OCI-LY7 (cell line): ENCODE results near the gene ANKRD33B.

Experiments used
- EZH2phosphoT487 ChIP-seq: fragments of 200-600 bp; sonication (generic); IDR thresholded peaks from 2 replicates; pipeline ENCODE4 v1.6.1; 2018; ENCODE audit warnings: low read depth, borderline replicate concordance, mild to moderate bottlenecking, mixed run types, antibody characterized with exemption, low read length, moderate library complexity, mixed read lengths
- TF ChIP-seq, protein P1 (sequence below): fragments of 200-600 bp; sonication (generic); conservative IDR thresholded peaks from 2 replicates; pipeline ENCODE4 v1.5.1; 2014; ENCODE audit warnings: mild to moderate bottlenecking, antibody characterized with exemption, low read length, moderate library complexity, mixed read lengths

DNA sequence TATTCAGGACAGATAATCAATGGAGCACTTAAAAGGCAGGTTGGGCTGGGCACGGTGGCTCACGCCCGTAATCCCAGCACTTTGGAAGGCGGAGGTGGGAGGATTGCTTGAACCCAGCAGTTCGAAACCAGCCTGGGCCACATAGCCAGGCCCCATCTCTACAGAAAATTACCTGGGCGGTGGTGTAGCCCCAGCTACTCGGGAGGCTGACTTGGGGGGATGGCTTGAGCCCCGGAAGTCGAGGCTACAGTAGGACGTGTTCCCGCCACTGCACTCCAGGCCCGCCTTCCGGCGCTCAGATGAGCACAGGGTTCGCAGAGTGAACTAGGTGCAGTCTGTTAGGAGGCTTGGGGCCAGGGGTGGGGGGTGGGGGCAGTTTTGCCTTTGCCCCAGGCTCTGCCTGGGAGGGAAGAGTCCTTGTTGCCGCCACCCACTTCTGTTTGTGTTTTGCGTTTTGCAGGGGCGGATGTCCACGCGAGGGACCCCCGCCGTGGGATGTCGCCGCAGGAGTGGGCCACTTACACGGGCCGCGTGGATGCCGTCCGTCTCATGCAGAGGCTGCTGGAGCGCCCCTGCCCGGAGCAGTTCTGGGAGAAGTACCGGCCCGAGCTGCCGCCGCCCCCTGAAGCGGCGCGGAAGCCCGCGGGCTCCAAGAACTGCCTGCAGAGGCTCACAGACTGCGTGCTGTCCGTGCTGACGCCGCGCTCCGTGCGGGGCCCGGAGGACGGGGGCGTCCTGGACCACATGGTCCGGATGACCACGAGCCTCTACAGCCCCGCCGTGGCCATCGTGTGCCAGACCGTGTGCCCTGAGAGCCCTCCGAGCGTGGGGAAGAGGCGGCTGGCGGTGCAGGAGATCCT is 85.2 kb downstream of the ANKRD33B start:
- TF ChIP-seq, protein P1, sequence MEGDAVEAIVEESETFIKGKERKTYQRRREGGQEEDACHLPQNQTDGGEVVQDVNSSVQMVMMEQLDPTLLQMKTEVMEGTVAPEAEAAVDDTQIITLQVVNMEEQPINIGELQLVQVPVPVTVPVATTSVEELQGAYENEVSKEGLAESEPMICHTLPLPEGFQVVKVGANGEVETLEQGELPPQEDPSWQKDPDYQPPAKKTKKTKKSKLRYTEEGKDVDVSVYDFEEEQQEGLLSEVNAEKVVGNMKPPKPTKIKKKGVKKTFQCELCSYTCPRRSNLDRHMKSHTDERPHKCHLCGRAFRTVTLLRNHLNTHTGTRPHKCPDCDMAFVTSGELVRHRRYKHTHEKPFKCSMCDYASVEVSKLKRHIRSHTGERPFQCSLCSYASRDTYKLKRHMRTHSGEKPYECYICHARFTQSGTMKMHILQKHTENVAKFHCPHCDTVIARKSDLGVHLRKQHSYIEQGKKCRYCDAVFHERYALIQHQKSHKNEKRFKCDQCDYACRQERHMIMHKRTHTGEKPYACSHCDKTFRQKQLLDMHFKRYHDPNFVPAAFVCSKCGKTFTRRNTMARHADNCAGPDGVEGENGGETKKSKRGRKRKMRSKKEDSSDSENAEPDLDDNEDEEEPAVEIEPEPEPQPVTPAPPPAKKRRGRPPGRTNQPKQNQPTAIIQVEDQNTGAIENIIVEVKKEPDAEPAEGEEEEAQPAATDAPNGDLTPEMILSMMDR, result no peak
- no peak for TF ChIP-seq EZH2phosphoT487
